Small intestine (tissue), 7 donors: ENCODE results near the gene AGRN. TPM values are rescaled to one million over a fixed set of nuclear protein-coding genes. Genes with fewer than 3 reads are reported as not detected.
"Not testable (repeated sequence)": the region's sequence is repeated elsewhere in the genome, so short reads cannot be mapped to it uniquely, and the experiment has no call there.

Experiments
- DNase-seq, 2 donors: peaks; one replicate each; pipeline versions ENCODE4 v3.0.0 to v3.0.0-alpha.2; 2013
- FAIRE-seq: peaks from 2 replicates; lab custom pipeline; 2012; peaks lifted over from hg19 to GRCh38; lab: Jason Lieb, UNC
- H3K27ac ChIP-seq, 3 donors: one replicate each; pipeline ENCODE4 v1.5.1; 2013; ENCODE audit warnings: low read length in 2 of 3, mild to moderate bottlenecking in 2 of 3, control low read depth in 1 of 3, inconsistent platforms in 1 of 3, low read depth in 1 of 3, moderate library complexity in 1 of 3
- H3K27me3 ChIP-seq, 3 donors: one replicate each; pipeline ENCODE4 v1.6.1; 2013; ENCODE audit warnings: low read length in 3 of 3, inconsistent platforms in 1 of 3; ENCODE audit not compliant: control insufficient read depth in 3 of 3, insufficient read depth in 3 of 3
- H3K36me3 ChIP-seq, 3 donors: one replicate each; pipeline ENCODE4 v1.6.1; 2013; ENCODE audit warnings: low read length in 3 of 3, inconsistent platforms in 1 of 3, low read depth in 1 of 3, mild to moderate bottlenecking in 1 of 3, moderate library complexity in 1 of 3; ENCODE audit not compliant: control insufficient read depth in 3 of 3, insufficient read depth in 2 of 3
- H3K4me1 ChIP-seq, 3 donors: one replicate each; pipeline ENCODE4 v1.6.1; 2013; ENCODE audit warnings: low read length in 2 of 3, inconsistent platforms in 1 of 3, low read depth in 1 of 3, mild to moderate bottlenecking in 1 of 3, moderate library complexity in 1 of 3; ENCODE audit not compliant: control insufficient read depth in 3 of 3, insufficient read depth in 2 of 3
- H3K4me3 ChIP-seq, 3 donors: one replicate each; pipeline ENCODE4 v1.5.1; 2013; ENCODE audit warnings: low read length in 3 of 3, control low read depth in 1 of 3, inconsistent platforms in 1 of 3, low read depth in 1 of 3, mild to moderate bottlenecking in 1 of 3, moderate library complexity in 1 of 3
- H3K9me3 ChIP-seq, 2 donors: one replicate each; pipeline ENCODE4 v1.6.1; 2013; ENCODE audit warnings: low read depth in 1 of 2, low read length in 1 of 2; ENCODE audit not compliant: control insufficient read depth in 2 of 2, insufficient read depth in 1 of 2
- WGBS, 3 donors: extraction: QIAGEN DNeasy Blood & Tissue Kit; methylation state at CpG; one replicate each; pipeline ENCODE4 v1.1.7; 2013; 5-methylcytosine and 5-hydroxymethylcytosine counted together
- polyA plus RNA-seq, 4 donors: library from polyadenylated mRNA; stranded (reverse) in 3 of 4; unstranded in 1 of 4; fragments of 200-250 nt in 3 of 4; fragments of 120-200 nt in 1 of 4; gene quantifications; one replicate each; pipeline versions ENCODE4 v1.2.1 to v1.2.3, GENCODE V29; 2013
- donor health status: healthy with polysubstance abuse.
- donor health status: control.
- donor health status: control.
- donor health status: Bipolar disorder and iron deficiency.
- donor health status: healthy.

The AGRN gene
- polyA plus RNA-seq, 4 donors: 13.2 to 104 (median 19.9) TPM

GRCh38 chr1:1024771-1025699 is 5.1 kb downstream of the AGRN start:
- no peak overlapping the region for H3K27ac ChIP-seq
- FAIRE-seq (no peak), DNase-seq (peak; percentile 56 to 76)
- H3K9me3 ChIP-seq: no peaks in the 10 kb centered on the region
- WGBS, 3 donors: 60 to 71% (median 67%) methylated on average over 20 to 31 of the region's 31 CpGs
- peaks cover 0 to 47% (median 4%) of the 10 kb centered on the region in 3 donors for H3K4me1 ChIP-seq
- peaks cover 0 to 72% (median 0%) of the 10 kb centered on the region in 3 donors for H3K36me3 ChIP-seq
- no peaks in the 10 kb centered on the region for H3K27me3 ChIP-seq
- H3K4me3 ChIP-seq: peak overlapping the region in 1 of 3 donors; percentile 3

- H3K4me3 ChIP-seq: no peak overlapping the region
- FAIRE-seq: no peak
Observed at GRCh38 chr1:1025730-1026129, 5.8 kb downstream of the AGRN start.

GRCh38 chr1:1026599-1027413 is 6.9 kb downstream of the AGRN start:
- peaks cover 0 to 70% (median 0%) of the 10 kb centered on the region in 3 donors for H3K36me3 ChIP-seq
- 63 to 70% (median 64%) methylated on average over 17 to 21 of the region's 21 CpGs for WGBS, 3 donors
- no peak for FAIRE-seq
- no peaks in the 10 kb centered on the region for H3K9me3 ChIP-seq
- DNase-seq: no peak
- H3K27ac ChIP-seq: no peak overlapping the region
- H3K4me3 ChIP-seq: no peak overlapping the region
- peaks cover 0 to 49% (median 4%) of the 10 kb centered on the region in 3 donors for H3K4me1 ChIP-seq
- H3K27me3 ChIP-seq: no peaks in the 10 kb centered on the region

More at GRCh38 chr1:1025730-1026129, 5.8 kb downstream of the AGRN start:
- H3K36me3 ChIP-seq: peaks cover 0 to 72% (median 0%) of the 10 kb centered on the region in 3 donors
- 83 to 95% (median 86%) methylated on average over 10 of the region's 10 CpGs for WGBS, 3 donors
- DNase-seq: no peak
- H3K9me3 ChIP-seq: no peaks in the 10 kb centered on the region
- H3K27me3 ChIP-seq: no peaks in the 10 kb centered on the region
- peaks cover 0 to 47% (median 4%) of the 10 kb centered on the region in 3 donors for H3K4me1 ChIP-seq
- no peak overlapping the region for H3K27ac ChIP-seq

- 76 to 88% (median 87%) methylated on average over 10 to 17 of the region's 17 CpGs for WGBS, 3 donors
- H3K27me3 ChIP-seq: no peaks in the 10 kb centered on the region
- FAIRE-seq (no peak), DNase-seq (no peak)
- peaks cover 0 to 50% (median 4%) of the 10 kb centered on the region in 3 donors for H3K4me1 ChIP-seq
- no peak overlapping the region for H3K4me3 ChIP-seq
- H3K9me3 ChIP-seq: no peaks in the 10 kb centered on the region
- peaks cover 0 to 68% (median 0%) of the 10 kb centered on the region in 3 donors for H3K36me3 ChIP-seq
- H3K27ac ChIP-seq: no peak overlapping the region
Observed at GRCh38 chr1:1027791-1028190, 7.9 kb downstream of the AGRN start.

- FAIRE-seq, H3K9me3 ChIP-seq, DNase-seq, H3K27me3 ChIP-seq, H3K4me3 ChIP-seq: not testable (repeated sequence)
- Histone ChIP-seq H3K36me3 (peaks cover 0 to 55% (median 0%) of the 10 kb centered on the region in 3 donors), H3K27ac (peak overlapping the region in 1 of 3 donors; percentile 70), H3K4me1 (peaks cover 0 to 27% (median 0%) of the 10 kb centered on the region in 3 donors)
- 78 to 81% (median 80%) methylated on average over 5 to 7 of the region's 7 CpGs for WGBS, 3 donors
Observed at GRCh38 chr1:1030867-1031658, 11.1 kb downstream of the AGRN start.

- DNase-seq: peak; percentile 63 to 81
- 39 to 70% (median 52%) methylated on average over 11 of the region's 11 CpGs for WGBS, 3 donors
- peak overlapping the region in 1 of 3 donors; percentile 84 for H3K27ac ChIP-seq
Observed at GRCh38 chr1:1031659-1032235, 11.8 kb downstream of the AGRN start.

GRCh38 chr1:1032424-1032823 is 12.5 kb downstream of the AGRN start:
- Histone ChIP-seq H3K27ac (peak overlapping the region in 1 of 3 donors; percentile 84), H3K9me3 (no peaks in the 10 kb centered on the region), H3K4me1 (peaks cover 0 to 22% (median 0%) of the 10 kb centered on the region in 3 donors), H3K36me3 (peaks cover 0 to 55% (median 0%) of the 10 kb centered on the region in 3 donors), H3K4me3 (peak overlapping the region in 1 of 3 donors; percentile 36), H3K27me3 (peaks cover 0 to 2% (median 0%) of the 10 kb centered on the region in 3 donors)
- FAIRE-seq (no peak), DNase-seq (peak; percentile 53 to 58)
- 11 to 32% (median 13%) methylated on average over 11 to 16 of the region's 16 CpGs for WGBS, 3 donors

More at GRCh38 chr1:1031659-1032235, 11.8 kb downstream of the AGRN start:
- no peak for FAIRE-seq
- H3K4me3 ChIP-seq: peak overlapping the region in 1 of 3 donors; percentile 36
- H3K27me3 ChIP-seq: peaks cover 0 to 2% (median 0%) of the 10 kb centered on the region in 3 donors
- H3K4me1 ChIP-seq: peaks cover 0 to 25% (median 0%) of the 10 kb centered on the region in 3 donors
- H3K9me3 ChIP-seq: no peaks in the 10 kb centered on the region
- peaks cover 0 to 55% (median 0%) of the 10 kb centered on the region in 3 donors for H3K36me3 ChIP-seq
